OCI-LY1 (cell line): Measurements from ENCODE around the gene DCDC2.
"Not testable (repeated sequence)": the region's sequence is repeated elsewhere in the genome, so short reads cannot be mapped to it uniquely, and the experiment has no call there.

Source experiments
- EZH2 ChIP-seq: fragments of 200-600 bp; sonication (generic), shearing (Covaris generic); IDR thresholded peaks from 2 replicates; pipeline ENCODE4 v1.8.0; 2017; ENCODE audit warnings: borderline replicate concordance, mixed run types, mild to moderate bottlenecking, antibody characterized with exemption, low read length, moderate library complexity, mixed read lengths
- TF ChIP-seq, protein P1 (sequence below): fragments of 200-600 bp; sonication (generic), shearing (Covaris generic); IDR thresholded peaks from 2 replicates; pipeline ENCODE4 v1.5.1; 2017; ENCODE audit warnings: mild to moderate bottlenecking, antibody characterized with exemption, low read length, moderate library complexity, mixed read lengths

DNA sequence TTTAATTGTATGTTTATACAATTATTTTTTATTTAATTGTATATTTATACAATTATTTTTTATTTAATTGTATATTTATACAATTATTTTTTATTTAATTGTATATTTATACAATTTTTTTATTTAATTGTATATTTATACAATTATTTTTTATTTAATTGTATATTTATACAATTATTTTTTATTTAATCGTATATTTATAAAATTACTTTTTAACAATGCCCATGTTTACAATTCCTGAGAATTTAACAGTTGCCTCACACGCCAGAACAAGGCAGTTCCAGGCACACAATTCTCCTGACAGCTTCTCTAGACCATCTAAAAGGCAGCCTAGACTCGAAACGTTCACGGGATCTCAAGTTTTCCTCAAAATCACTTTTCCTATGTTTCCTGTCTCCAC is 4.5 kb upstream of the DCDC2 start:
- TF ChIP-seq, protein P1, sequence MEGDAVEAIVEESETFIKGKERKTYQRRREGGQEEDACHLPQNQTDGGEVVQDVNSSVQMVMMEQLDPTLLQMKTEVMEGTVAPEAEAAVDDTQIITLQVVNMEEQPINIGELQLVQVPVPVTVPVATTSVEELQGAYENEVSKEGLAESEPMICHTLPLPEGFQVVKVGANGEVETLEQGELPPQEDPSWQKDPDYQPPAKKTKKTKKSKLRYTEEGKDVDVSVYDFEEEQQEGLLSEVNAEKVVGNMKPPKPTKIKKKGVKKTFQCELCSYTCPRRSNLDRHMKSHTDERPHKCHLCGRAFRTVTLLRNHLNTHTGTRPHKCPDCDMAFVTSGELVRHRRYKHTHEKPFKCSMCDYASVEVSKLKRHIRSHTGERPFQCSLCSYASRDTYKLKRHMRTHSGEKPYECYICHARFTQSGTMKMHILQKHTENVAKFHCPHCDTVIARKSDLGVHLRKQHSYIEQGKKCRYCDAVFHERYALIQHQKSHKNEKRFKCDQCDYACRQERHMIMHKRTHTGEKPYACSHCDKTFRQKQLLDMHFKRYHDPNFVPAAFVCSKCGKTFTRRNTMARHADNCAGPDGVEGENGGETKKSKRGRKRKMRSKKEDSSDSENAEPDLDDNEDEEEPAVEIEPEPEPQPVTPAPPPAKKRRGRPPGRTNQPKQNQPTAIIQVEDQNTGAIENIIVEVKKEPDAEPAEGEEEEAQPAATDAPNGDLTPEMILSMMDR: not testable (repeated sequence)
- not testable (repeated sequence) for TF ChIP-seq EZH2
